ENCODE data around the gene SMPDL3A.

The SMPDL3A gene

GRCh38 chr6:122760330-122760729, 28.7 kb upstream of the SMPDL3A start:
- Histone ChIP-seq H3K4me2 (ENCODE audit: insufficient read depth, low read length, poor library complexity, severe bottlenecking) (no peak overlapping the region), H4K8ac (ENCODE audit: low read depth, low read length) (no peak overlapping the region), H2BK15ac (ENCODE audit: low read length) (no peak overlapping the region), H3K23ac (ENCODE audit: low read depth, low read length, poor library complexity) (no peak overlapping the region), H3K4me3 (ENCODE audit: low read length in 2 of 2) (no peak overlapping the region), H3K18ac (ENCODE audit: low read length) (no peak overlapping the region), H3K4ac (ENCODE audit: low read length) (no peak overlapping the region), H3K27ac (replicated peaks; ENCODE audit: low read length) (no peak overlapping the region), H2BK120ac (ENCODE audit: low read depth, low read length) (no peak overlapping the region), H2AFZ (ENCODE audit: low read length) (no peak overlapping the region), H3K9ac (ENCODE audit: low read depth, low read length, poor library complexity) (no peak overlapping the region), H3K14ac (ENCODE audit: low read length) (no peak overlapping the region), H2AK5ac (ENCODE audit: low read depth, low read length) (no peak overlapping the region), H3K27me3 (ENCODE audit: control insufficient read depth in 3 of 3, insufficient read depth in 3 of 3, low read depth in 1 of 3, low read length in 3 of 3) (no peaks in the 10 kb centered on the region), H2BK12ac (ENCODE audit: low read length) (no peak overlapping the region), H3K36me3 (replicated peaks in 1 of 2; ENCODE audit: control insufficient read depth in 2 of 2, insufficient read depth in 2 of 2, low read length in 2 of 2) (no peaks in the 10 kb centered on the region), H4K91ac (ENCODE audit: low read depth, low read length, poor library complexity) (no peak overlapping the region), H3K4me1 (ENCODE audit: control insufficient read depth in 2 of 2, insufficient read depth in 1 of 2, low read depth in 1 of 2, low read length in 2 of 2) (no peaks in the 10 kb centered on the region), H3K9me3 (replicated peaks in 1 of 2; ENCODE audit: control insufficient read depth in 2 of 2, insufficient read depth in 1 of 2, low read depth in 1 of 2, low read length in 2 of 2) (no peaks in the 10 kb centered on the region), H3K79me1 (ENCODE audit: low read depth, low read length) (no peaks in the 10 kb centered on the region), H2BK5ac (ENCODE audit: low read length) (no peak overlapping the region)
- DNase-seq (ENCODE audit: low spot score), result no peak

GRCh38 chr6:122766256-122766655, 22.8 kb upstream of the SMPDL3A start:
- Histone ChIP-seq H3K4me1 (ENCODE audit: control insufficient read depth in 2 of 2, insufficient read depth in 1 of 2, low read depth in 1 of 2, low read length in 2 of 2) (no peaks in the 10 kb centered on the region), H3K4me3 (ENCODE audit: low read length in 2 of 2) (no peak overlapping the region), H3K23ac (ENCODE audit: low read depth, low read length, poor library complexity) (no peak overlapping the region), H2BK120ac (ENCODE audit: low read depth, low read length) (no peak overlapping the region), H3K9ac (ENCODE audit: low read depth, low read length, poor library complexity) (no peak overlapping the region), H3K79me1 (ENCODE audit: low read depth, low read length) (no peaks in the 10 kb centered on the region), H3K4me2 (ENCODE audit: insufficient read depth, low read length, poor library complexity, severe bottlenecking) (no peak overlapping the region), H3K18ac (ENCODE audit: low read length) (no peak overlapping the region), H2AK5ac (ENCODE audit: low read depth, low read length) (no peak overlapping the region), H2BK12ac (ENCODE audit: low read length) (no peak overlapping the region), H3K27ac (replicated peaks; ENCODE audit: low read length) (no peak overlapping the region), H2AFZ (ENCODE audit: low read length) (no peak overlapping the region), H4K8ac (ENCODE audit: low read depth, low read length) (no peak overlapping the region), H3K27me3 (ENCODE audit: control insufficient read depth in 3 of 3, insufficient read depth in 3 of 3, low read depth in 1 of 3, low read length in 3 of 3) (no peaks in the 10 kb centered on the region), H4K91ac (ENCODE audit: low read depth, low read length, poor library complexity) (no peak overlapping the region), H3K9me3 (replicated peaks in 1 of 2; ENCODE audit: control insufficient read depth in 2 of 2, insufficient read depth in 1 of 2, low read depth in 1 of 2, low read length in 2 of 2) (no peaks in the 10 kb centered on the region), H3K4ac (ENCODE audit: low read length) (no peak overlapping the region), H3K36me3 (replicated peaks in 1 of 2; ENCODE audit: control insufficient read depth in 2 of 2, insufficient read depth in 2 of 2, low read length in 2 of 2) (no peaks in the 10 kb centered on the region), H3K14ac (ENCODE audit: low read length) (no peak overlapping the region), H2BK5ac (ENCODE audit: low read length) (no peak overlapping the region), H2BK15ac (ENCODE audit: low read length) (no peak overlapping the region)
- no peak for DNase-seq (ENCODE audit: low spot score)

GRCh38 chr6:122770835-122771601, 18.0 kb upstream of the SMPDL3A start:
- H3K23ac ChIP-seq (ENCODE audit: low read depth, low read length, poor library complexity), result no peak overlapping the region
- no peaks in the 10 kb centered on the region for H3K79me1 ChIP-seq (ENCODE audit: low read depth, low read length)
- H3K4me1 ChIP-seq (ENCODE audit: control insufficient read depth in 2 of 2, insufficient read depth in 1 of 2, low read depth in 1 of 2, low read length in 2 of 2), result no peaks in the 10 kb centered on the region
- H3K14ac ChIP-seq (ENCODE audit: low read length), result no peak overlapping the region
- no peak overlapping the region for H3K18ac ChIP-seq (ENCODE audit: low read length)
- no peak overlapping the region for H2BK5ac ChIP-seq (ENCODE audit: low read length)
- WGBS, 2 donors (ENCODE audit: extremely low coverage in 2 of 2, insufficient read length in 2 of 2, insufficient replicate concordance in 1 of 2), result no CpG with 5 or more reads among the region's 1 CpG
- no peaks in the 10 kb centered on the region for H3K9me3 ChIP-seq (replicated peaks in 1 of 2; ENCODE audit: control insufficient read depth in 2 of 2, insufficient read depth in 1 of 2, low read depth in 1 of 2, low read length in 2 of 2)
- no peaks in the 10 kb centered on the region for H3K36me3 ChIP-seq (replicated peaks in 1 of 2; ENCODE audit: control insufficient read depth in 2 of 2, insufficient read depth in 2 of 2, low read length in 2 of 2)
- no peak overlapping the region for H2AFZ ChIP-seq (ENCODE audit: low read length)
- H2BK15ac ChIP-seq (ENCODE audit: low read length), result no peak overlapping the region
- H3K9ac ChIP-seq (ENCODE audit: low read depth, low read length, poor library complexity), result no peak overlapping the region
- H2BK12ac ChIP-seq (ENCODE audit: low read length), result no peak overlapping the region
- no peak overlapping the region for H3K4me3 ChIP-seq (ENCODE audit: low read length in 2 of 2)
- no peaks in the 10 kb centered on the region for H3K27me3 ChIP-seq (ENCODE audit: control insufficient read depth in 3 of 3, insufficient read depth in 3 of 3, low read depth in 1 of 3, low read length in 3 of 3)
- H4K8ac ChIP-seq (ENCODE audit: low read depth, low read length), result no peak overlapping the region
- no peak overlapping the region for H2BK120ac ChIP-seq (ENCODE audit: low read depth, low read length)
- H3K27ac ChIP-seq (replicated peaks; ENCODE audit: low read length), result no peak overlapping the region
- no peak overlapping the region for H3K4ac ChIP-seq (ENCODE audit: low read length)
- no peak overlapping the region for H3K4me2 ChIP-seq (ENCODE audit: insufficient read depth, low read length, poor library complexity, severe bottlenecking)
- DNase-seq (ENCODE audit: low spot score), result no peak
- no peak overlapping the region for H2AK5ac ChIP-seq (ENCODE audit: low read depth, low read length)
- no peak overlapping the region for H4K91ac ChIP-seq (ENCODE audit: low read depth, low read length, poor library complexity)

GRCh38 chr6:122772724-122773415, 16.2 kb upstream of the SMPDL3A start:
- Histone ChIP-seq H3K23ac (ENCODE audit: low read depth, low read length, poor library complexity) (no peak overlapping the region), H4K8ac (ENCODE audit: low read depth, low read length) (no peak overlapping the region), H2BK15ac (ENCODE audit: low read length) (no peak overlapping the region), H3K36me3 (replicated peaks in 1 of 2; ENCODE audit: control insufficient read depth in 2 of 2, insufficient read depth in 2 of 2, low read length in 2 of 2) (no peaks in the 10 kb centered on the region), H3K4me1 (ENCODE audit: control insufficient read depth in 2 of 2, insufficient read depth in 1 of 2, low read depth in 1 of 2, low read length in 2 of 2) (no peaks in the 10 kb centered on the region), H3K9ac (ENCODE audit: low read depth, low read length, poor library complexity) (no peak overlapping the region), H2BK12ac (ENCODE audit: low read length) (no peak overlapping the region), H2BK5ac (ENCODE audit: low read length) (no peak overlapping the region), H3K4me2 (ENCODE audit: insufficient read depth, low read length, poor library complexity, severe bottlenecking) (no peak overlapping the region), H2AFZ (ENCODE audit: low read length) (no peak overlapping the region), H3K14ac (ENCODE audit: low read length) (no peak overlapping the region), H3K79me1 (ENCODE audit: low read depth, low read length) (no peaks in the 10 kb centered on the region), H3K27me3 (ENCODE audit: control insufficient read depth in 3 of 3, insufficient read depth in 3 of 3, low read depth in 1 of 3, low read length in 3 of 3) (no peaks in the 10 kb centered on the region), H3K18ac (ENCODE audit: low read length) (no peak overlapping the region), H2BK120ac (ENCODE audit: low read depth, low read length) (no peak overlapping the region), H3K4me3 (ENCODE audit: low read length in 2 of 2) (no peak overlapping the region), H4K91ac (ENCODE audit: low read depth, low read length, poor library complexity) (no peak overlapping the region), H3K9me3 (replicated peaks in 1 of 2; ENCODE audit: control insufficient read depth in 2 of 2, insufficient read depth in 1 of 2, low read depth in 1 of 2, low read length in 2 of 2) (peaks cover 0 to 2% of the 10 kb centered on the region in 2 donors), H3K4ac (ENCODE audit: low read length) (no peak overlapping the region), H2AK5ac (ENCODE audit: low read depth, low read length) (no peak overlapping the region), H3K27ac (replicated peaks; ENCODE audit: low read length) (no peak overlapping the region)
- no peak for DNase-seq (ENCODE audit: low spot score)
- WGBS, 2 donors (ENCODE audit: extremely low coverage in 2 of 2, insufficient read length in 2 of 2, insufficient replicate concordance in 1 of 2), result no CpG with 5 or more reads among the region's 3 CpGs
